ENCODE data around the gene ISG20L2. TPM values are rescaled to one million over a fixed set of nuclear protein-coding genes. Genes with fewer than 3 reads are reported as not detected.

The ISG20L2 gene
- 43.8 to 50.8 TPM (median 45.5 TPM) in 5 replicates for total RNA-seq (2022; extraction: Qiagen RNA extraction; ENCODE audit: low read depth)

GRCh38 chr1:156728599-156729462 lies at the start of gene ISG20L2:
ISG20L2 (minus strand) TSS chr1:156728766; CDS start chr1:156727652, 1,114 bp downstream.

GRCh38 chr1:156767101-156767878 lies 38.7 kb upstream of the ISG20L2 start, which contains the start of gene PRCC:
PRCC (plus strand) TSS chr1:156767535; CDS start chr1:156767772, 237 bp downstream.

DNA sequence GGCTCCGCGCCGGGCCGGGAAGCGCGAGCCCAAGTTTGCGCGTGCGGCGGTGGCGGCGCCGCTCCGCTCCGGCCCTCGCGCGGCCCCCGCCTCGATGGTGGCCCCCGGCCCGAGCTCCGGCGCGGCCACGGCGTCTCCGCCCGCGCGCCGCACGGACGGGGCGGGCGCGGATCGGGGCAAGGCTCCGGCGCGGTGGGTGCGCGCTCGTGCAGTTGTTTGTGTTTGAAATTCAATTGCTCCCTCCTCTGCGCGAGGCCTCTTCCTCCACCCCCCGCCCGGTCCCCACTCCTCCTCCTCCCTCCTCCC lies 22.8 kb upstream of the ISG20L2 start, which contains the start of gene HDGF:
TSS of gene HDGF (minus strand) at position 225 of the 306 bp plus-strand sequence. CDS start 246 bp downstream, outside the sequence.

DNA sequence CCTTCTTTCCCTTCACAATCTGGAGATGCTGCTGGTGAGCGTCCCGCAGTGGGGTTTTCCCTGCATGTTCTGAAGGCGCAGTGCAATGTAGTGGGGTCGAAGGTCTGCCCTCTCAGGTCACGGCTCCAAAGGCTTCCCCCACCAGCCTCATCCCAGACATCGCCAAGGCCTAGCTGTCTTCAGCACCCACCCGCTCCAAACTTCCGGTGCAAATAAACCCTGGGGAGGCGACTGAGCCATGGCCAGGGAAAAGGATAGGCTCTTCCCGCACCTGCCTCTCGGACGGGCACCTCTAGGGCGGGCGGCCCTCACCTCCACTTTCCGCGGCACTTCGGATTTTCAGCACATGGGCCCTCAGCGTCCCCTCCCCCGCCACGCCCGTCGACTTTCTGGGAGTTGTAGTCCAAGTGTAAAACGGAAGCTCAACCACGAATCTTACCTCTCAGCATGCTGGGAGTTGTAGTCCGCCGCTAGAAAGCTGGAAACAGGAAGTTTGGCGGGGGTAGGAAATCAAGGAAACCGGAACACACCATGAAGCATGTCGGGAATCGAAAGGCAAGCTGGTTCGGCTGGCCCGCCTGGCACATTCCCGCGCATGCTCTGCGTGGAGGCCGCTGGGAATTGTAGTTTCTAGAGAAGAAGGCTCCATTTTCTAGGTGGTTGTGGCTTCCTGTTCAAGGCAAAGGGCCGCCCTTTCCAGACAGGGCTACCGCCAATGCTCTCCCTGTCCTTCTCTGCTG lies 12.3 kb upstream of the ISG20L2 start, which contains the start of gene MRPL24:
TSS of gene MRPL24 (minus strand) at position 348 of the 740 bp plus-strand sequence. CDS start 2,384 bp downstream, outside the sequence.

DNA sequence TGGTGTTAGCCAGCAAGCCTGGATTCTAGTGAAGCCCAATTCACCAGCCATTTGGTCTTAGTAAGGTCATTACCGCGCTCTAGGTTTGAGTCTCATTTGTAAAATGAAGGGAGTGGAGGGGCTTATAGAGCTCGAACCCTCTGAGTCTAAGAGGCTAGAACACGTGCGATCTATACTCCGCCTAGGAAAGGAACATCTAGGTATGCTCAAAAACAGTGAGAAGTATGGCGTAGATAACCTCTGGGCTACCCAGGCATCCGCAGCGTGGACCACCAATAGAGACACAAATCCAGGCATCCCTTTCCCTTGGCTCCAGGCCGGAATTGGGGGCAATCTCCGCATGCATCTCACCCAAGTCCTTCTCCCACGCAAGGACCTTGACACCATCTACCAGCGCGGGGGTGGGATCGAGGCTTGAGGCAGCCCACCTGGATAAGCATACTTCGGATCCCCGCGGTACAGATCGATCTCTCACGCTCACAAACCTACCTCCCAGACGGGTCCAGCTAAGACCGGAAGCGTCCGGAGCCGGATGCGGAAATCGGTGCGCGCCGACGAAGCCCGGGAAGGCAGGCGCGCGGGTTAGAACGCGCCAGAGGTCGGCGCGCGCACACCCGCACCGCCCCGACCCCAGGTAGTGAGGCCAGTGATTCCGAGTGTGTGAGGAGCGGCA lies 504 bp downstream of the ISG20L2 start, which contains the start of gene METTL25B:
TSS of gene METTL25B (plus strand) at position 544 of the 673 bp plus-strand sequence. CDS start 636 bp downstream, outside the sequence.

DNA sequence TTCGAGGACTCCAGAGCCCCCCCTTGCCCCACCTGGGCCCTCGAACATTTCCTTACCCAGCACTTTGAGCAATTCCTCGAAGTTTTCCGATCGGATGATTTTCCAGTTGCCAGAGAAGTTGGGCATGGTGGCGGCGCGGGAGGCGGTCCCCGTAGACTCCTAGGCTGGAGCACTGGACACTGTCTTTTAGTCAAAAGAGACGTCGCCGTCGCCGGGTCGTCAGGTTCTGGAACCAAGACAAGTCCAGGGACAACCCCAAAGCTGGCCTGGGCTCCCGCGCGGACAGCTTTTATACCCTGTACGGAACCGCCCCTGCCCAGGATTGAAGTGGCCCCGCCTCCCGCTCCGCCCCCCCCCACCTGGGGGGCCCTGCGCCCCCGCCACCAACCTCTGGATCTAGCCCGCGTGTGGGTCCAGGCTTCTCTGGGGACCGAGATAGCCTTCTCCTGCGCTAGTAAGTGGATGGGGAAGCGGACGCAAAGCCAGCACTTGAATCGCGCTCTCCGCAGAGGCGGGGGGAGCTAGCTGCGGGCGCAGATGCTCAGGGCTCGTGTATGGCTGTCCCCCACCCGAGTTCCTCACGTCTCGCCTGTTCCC lies 23.1 kb downstream of the ISG20L2 start, which contains the start of gene CRABP2:
TSS of gene CRABP2 (minus strand) at position 263 of the 597 bp plus-strand sequence. CDS start at position 126, 137 bp downstream.

GRCh38 chr1:156676820-156677615 lies 51.5 kb downstream of the ISG20L2 start, which contains the start of gene NES:
NES (minus strand) TSS chr1:156677407; CDS start chr1:156677264, 143 bp downstream.

Other genes with a start within 250 kb of the ISG20L2 start
- gene MEF2D, start 228.0 kb downstream of the ISG20L2 start, total RNA-seq (2022; extraction: Qiagen RNA extraction; ENCODE audit: low read depth): 24.4 to 37.4 TPM (median 33.9 TPM) in 5 replicates
- gene IQGAP3, start 156.2 kb downstream of the ISG20L2 start, total RNA-seq (2022; extraction: Qiagen RNA extraction; ENCODE audit: low read depth): 13.6 to 17.9 TPM (median 15.8 TPM) in 5 replicates
- gene TTC24, start 149.0 kb downstream of the ISG20L2 start, total RNA-seq (2022; extraction: Qiagen RNA extraction; ENCODE audit: low read depth): not detected in 5 replicates
- gene NAXE, start 137.0 kb downstream of the ISG20L2 start, total RNA-seq (2022; extraction: Qiagen RNA extraction; ENCODE audit: low read depth): 131 to 175 TPM (median 166 TPM) in 5 replicates
- gene GPATCH4, start 127.3 kb downstream of the ISG20L2 start, total RNA-seq (2022; extraction: Qiagen RNA extraction; ENCODE audit: low read depth): 65.0 to 92.5 TPM (median 74.0 TPM) in 5 replicates
- gene HAPLN2, start 109.4 kb downstream of the ISG20L2 start, total RNA-seq (2022; extraction: Qiagen RNA extraction; ENCODE audit: low read depth): 0.03 TPM in 1 of 5 replicates, not detected in the others
- gene BCAN, start 86.6 kb downstream of the ISG20L2 start, total RNA-seq (2022; extraction: Qiagen RNA extraction; ENCODE audit: low read depth): 0.08 to 0.12 TPM in 2 of 5 replicates, not detected in the others
- 1.2 to 1.4 TPM (median 1.4 TPM) in 5 replicates for gene NES, start 51.4 kb downstream of the ISG20L2 start, total RNA-seq (2022; extraction: Qiagen RNA extraction; ENCODE audit: low read depth)
- gene CRABP2, start 23.2 kb downstream of the ISG20L2 start, total RNA-seq (2022; extraction: Qiagen RNA extraction; ENCODE audit: low read depth): 9.5 to 13.7 TPM (median 12.0 TPM) in 5 replicates
- 20.1 to 30.3 TPM (median 25.1 TPM) in 5 replicates for gene METTL25B, start 297 bp downstream of the ISG20L2 start, total RNA-seq (2022; extraction: Qiagen RNA extraction; ENCODE audit: low read depth)
- gene MRPL24, start 12.3 kb upstream of the ISG20L2 start, total RNA-seq (2022; extraction: Qiagen RNA extraction; ENCODE audit: low read depth): 176 to 207 TPM (median 198 TPM) in 5 replicates
- 447 to 471 TPM (median 466 TPM) in 5 replicates for gene HDGF, start 22.9 kb upstream of the ISG20L2 start, total RNA-seq (2022; extraction: Qiagen RNA extraction; ENCODE audit: low read depth)
- gene PRCC, start 38.8 kb upstream of the ISG20L2 start, total RNA-seq (2022; extraction: Qiagen RNA extraction; ENCODE audit: low read depth): 73.2 to 83.6 TPM (median 74.3 TPM) in 5 replicates
- 3.6 to 5.2 TPM (median 4.1 TPM) in 5 replicates for gene SH2D2A, start 88.1 kb upstream of the ISG20L2 start, total RNA-seq (2022; extraction: Qiagen RNA extraction; ENCODE audit: low read depth)
- gene INSRR, start 130.4 kb upstream of the ISG20L2 start, total RNA-seq (2022; extraction: Qiagen RNA extraction; ENCODE audit: low read depth): not detected in 5 replicates
- 0.08 to 0.16 TPM (median 0.10 TPM) in 4 of 5 replicates, not detected in the other for gene NTRK1, start 132.1 kb upstream of the ISG20L2 start, total RNA-seq (2022; extraction: Qiagen RNA extraction; ENCODE audit: low read depth)
- 9.3 to 11.4 TPM (median 9.9 TPM) in 5 replicates for gene PEAR1, start 165.0 kb upstream of the ISG20L2 start, total RNA-seq (2022; extraction: Qiagen RNA extraction; ENCODE audit: low read depth)
- 0.15 to 0.24 TPM (median 0.17 TPM) in 4 of 5 replicates, not detected in the other for gene LRRC71, start 191.9 kb upstream of the ISG20L2 start, total RNA-seq (2022; extraction: Qiagen RNA extraction; ENCODE audit: low read depth)

Measured in A549 treated with CpdA at 1 μM for 4 hours (cell line).